Colon (tissue), 2 donors: ENCODE measurements around the gene COX6A2.
"Not testable (repeated sequence)": the region's sequence is repeated elsewhere in the genome, so short reads cannot be mapped to it uniquely, and the experiment has no call there.

Experiments used
- FAIRE-seq: peaks from 2 replicates; lab custom pipeline; 2012; peaks lifted over from hg19 to GRCh38; lab: Jason Lieb, UNC
- donor health status: control.
- donor health status: control.

Gene COX6A2

GRCh38 chr16:31461921-31462804, 34.0 kb upstream of the COX6A2 start:
- FAIRE-seq = no peak

- no peak for FAIRE-seq
These were observed 33.2 kb upstream of the COX6A2 start for GRCh38 chr16:31461201-31461920.

- no peak for FAIRE-seq
These were observed 32.4 kb upstream of the COX6A2 start for GRCh38 chr16:31460582-31461002.

- no peak for FAIRE-seq
These were observed 31.8 kb upstream of the COX6A2 start for GRCh38 chr16:31459687-31460581.

GRCh38 chr16:31458844-31459686, 30.9 kb upstream of the COX6A2 start, which contains the start of gene ARMC5:
ARMC5 (plus strand) TSS chr16:31459501; CDS start chr16:31459525, 24 bp downstream.
- FAIRE-seq = no peak

- no peak for FAIRE-seq
These were observed 30.1 kb upstream of the COX6A2 start for GRCh38 chr16:31458073-31458843.

- FAIRE-seq = no peak
These were observed 28.8 kb upstream of the COX6A2 start for GRCh38 chr16:31456988-31457360.

GRCh38 chr16:31455601-31456314, 27.6 kb upstream of the COX6A2 start:
- FAIRE-seq = no peak

- no peak for FAIRE-seq
These were observed 25.4 kb upstream of the COX6A2 start for GRCh38 chr16:31453255-31454204.

GRCh38 chr16:31452631-31453106, 24.5 kb upstream of the COX6A2 start:
- FAIRE-seq = no peak

- no peak for FAIRE-seq
These were observed 23.7 kb upstream of the COX6A2 start for GRCh38 chr16:31451681-31452351.

GRCh38 chr16:31451201-31451600, 23.0 kb upstream of the COX6A2 start:
- no peak for FAIRE-seq

GRCh38 chr16:31445931-31446330, 17.8 kb upstream of the COX6A2 start:
- not testable (repeated sequence) for FAIRE-seq

GRCh38 chr16:31441956-31442355, 13.8 kb upstream of the COX6A2 start:
- FAIRE-seq = no peak

GRCh38 chr16:31440516-31441184, 12.5 kb upstream of the COX6A2 start:
- no peak for FAIRE-seq

- no peak for FAIRE-seq
These were observed 11.4 kb upstream of the COX6A2 start for GRCh38 chr16:31439519-31439918.

GRCh38 chr16:31439023-31439422, 10.9 kb upstream of the COX6A2 start:
- FAIRE-seq = not testable (repeated sequence)
